ENCODE data around the gene NDN. TPM values are rescaled to one million over a fixed set of nuclear protein-coding genes. Genes with fewer than 3 reads are reported as not detected.
A peak's percentile ranks its signal among the peaks of the same experiment; 100 is the strongest.

The NDN gene
- total RNA-seq (2013): 4.2 TPM
- polyA plus RNA-seq (1 to 10 TPM in 1 of 3 donors, under 1 TPM in 2; 0.56 to 4.3 (median 0.56) TPM), polyA minus RNA-seq (0.97 and 1.3 TPM in 2 replicates), total RNA-seq (0.12 to 3.2 (median 0.51) reads per million in 11 experiments)

- Mint-ChIP-seq H3K27me3 (ENCODE audit: low read depth in 3 of 3) (peaks cover 2 to 8% (median 3%) of the 10 kb centered on the region in 3 donors), H3K9me3 (peaks cover 8 to 44% (median 13%) of the 10 kb centered on the region in 7 donors), H3K36me3 (no peaks in the 10 kb centered on the region), H3K4me1 (no peaks in the 10 kb centered on the region), H3K27ac (no peak within 1 kb of the TSS), H3K4me3 (peak within 1 kb of the TSS; percentile 56 to 58)
- Histone ChIP-seq H3K27ac (ENCODE audit: low read depth in 1 of 2, low read length in 2 of 2) (no peak within 1 kb of the TSS), H3K9ac (ENCODE audit: insufficient read depth, low read length, poor library complexity, severe bottlenecking) (no peak within 1 kb of the TSS), H3K4me2 (replicated peaks; ENCODE audit: extremely low read depth, low read length, poor library complexity, severe bottlenecking) (peak within 1 kb of the TSS; percentile 43), H2AFZ (ENCODE audit: insufficient read depth, low read depth, low read length, poor library complexity, severe bottlenecking) (peak within 1 kb of the TSS; percentile 21), H3K79me2 (ENCODE audit: insufficient read depth, low read length) (no peaks in the 10 kb centered on the region), H3K27me3 (ENCODE audit: control insufficient read depth in 2 of 2, insufficient read depth in 2 of 2, low read length in 2 of 2) (no peaks in the 10 kb centered on the region), H3K36me3 (replicated peaks in 1 of 2; ENCODE audit: control insufficient read depth in 1 of 2, insufficient read depth in 2 of 2, low read length in 2 of 2) (no peaks in the 10 kb centered on the region), H3K9me3 (replicated peaks in 1 of 2; ENCODE audit: control insufficient read depth in 1 of 2, insufficient read depth in 1 of 2, low read length in 2 of 2) (peaks cover 6 to 14% of the 10 kb centered on the region in 2 donors), H3K4me3 (replicated peaks in 1 of 3; ENCODE audit: low read depth in 2 of 3, low read length in 3 of 3) (peak within 1 kb of the TSS in 1 of 3 experiments; percentile 54), H3K4me1 (ENCODE audit: control insufficient read depth in 1 of 2, insufficient read depth in 2 of 2, low read length in 2 of 2) (peaks cover 0 to 5% of the 10 kb centered on the region in 2 donors), H4K20me1 (ENCODE audit: insufficient read depth, low read length) (no peaks in the 10 kb centered on the region)
- intact Hi-C loops (cut with micrococcal nuclease): no loop called here
- TF ChIP-seq CTCF (IDR thresholded peaks at IDR 0.05): no peak
- 24% methylated on average over 33 of the region's 38 CpGs for WGBS (ENCODE audit: insufficient coverage)
- DNase-seq: peak in 1 of 3 donors; percentile 4
Observed at GRCh38 chr15:23687143-23687470, at the start of gene NDN. Gene NDN, minus strand, starts transcription at chr15:23687305. Its CDS starts 88 bp downstream, at chr15:23687217.

GRCh38 chr15:23736033-23736673 is 49.0 kb upstream of the NDN start:
- 71% methylated on average over 1 of the region's 5 CpGs for WGBS (ENCODE audit: insufficient coverage)
- no peaks in the 10 kb centered on the region for H3K27me3 Mint-ChIP-seq (ENCODE audit: low read depth in 3 of 3)
- H3K79me2 ChIP-seq (ENCODE audit: insufficient read depth, low read length): no peaks in the 10 kb centered on the region
- H3K27ac ChIP-seq (ENCODE audit: low read depth in 1 of 2, low read length in 2 of 2): no peak overlapping the region
- no peak overlapping the region for H3K4me3 Mint-ChIP-seq
- TF ChIP-seq CTCF (IDR thresholded peaks at IDR 0.05): no peak
- no peaks in the 10 kb centered on the region for H3K36me3 Mint-ChIP-seq
- no peak overlapping the region for H3K27ac Mint-ChIP-seq
- no peak overlapping the region for H2AFZ ChIP-seq (ENCODE audit: insufficient read depth, low read depth, low read length, poor library complexity, severe bottlenecking)
- H3K36me3 ChIP-seq (replicated peaks in 1 of 2; ENCODE audit: control insufficient read depth in 1 of 2, insufficient read depth in 2 of 2, low read length in 2 of 2): no peaks in the 10 kb centered on the region
- peaks cover 2 to 22% (median 13%) of the 10 kb centered on the region in 7 donors for H3K9me3 Mint-ChIP-seq
- H4K20me1 ChIP-seq (ENCODE audit: insufficient read depth, low read length): no peaks in the 10 kb centered on the region
- no peaks in the 10 kb centered on the region for H3K27me3 ChIP-seq (ENCODE audit: control insufficient read depth in 2 of 2, insufficient read depth in 2 of 2, low read length in 2 of 2)
- H3K4me3 ChIP-seq (replicated peaks in 1 of 3; ENCODE audit: low read depth in 2 of 3, low read length in 3 of 3): no peak overlapping the region
- H3K4me2 ChIP-seq (replicated peaks; ENCODE audit: extremely low read depth, low read length, poor library complexity, severe bottlenecking): no peak overlapping the region
- peaks cover 0 to 15% of the 10 kb centered on the region in 2 donors for H3K9me3 ChIP-seq (replicated peaks in 1 of 2; ENCODE audit: control insufficient read depth in 1 of 2, insufficient read depth in 1 of 2, low read length in 2 of 2)
- H3K9ac ChIP-seq (ENCODE audit: insufficient read depth, low read length, poor library complexity, severe bottlenecking): no peak overlapping the region
- intact Hi-C loops (cut with micrococcal nuclease): no loop called here
- DNase-seq: no peak
- no peaks in the 10 kb centered on the region for H3K4me1 Mint-ChIP-seq
- no peaks in the 10 kb centered on the region for H3K4me1 ChIP-seq (ENCODE audit: control insufficient read depth in 1 of 2, insufficient read depth in 2 of 2, low read length in 2 of 2)
